ENCODE measurements around the gene RHBDL1. TPM values are rescaled to one million over a fixed set of nuclear protein-coding genes. Genes with fewer than 3 reads are reported as not detected.

Gene RHBDL1
- total and polyA plus RNA-seq, 2 experiments from 2014 or later: 8.4 to 10.1 TPM

DNA sequence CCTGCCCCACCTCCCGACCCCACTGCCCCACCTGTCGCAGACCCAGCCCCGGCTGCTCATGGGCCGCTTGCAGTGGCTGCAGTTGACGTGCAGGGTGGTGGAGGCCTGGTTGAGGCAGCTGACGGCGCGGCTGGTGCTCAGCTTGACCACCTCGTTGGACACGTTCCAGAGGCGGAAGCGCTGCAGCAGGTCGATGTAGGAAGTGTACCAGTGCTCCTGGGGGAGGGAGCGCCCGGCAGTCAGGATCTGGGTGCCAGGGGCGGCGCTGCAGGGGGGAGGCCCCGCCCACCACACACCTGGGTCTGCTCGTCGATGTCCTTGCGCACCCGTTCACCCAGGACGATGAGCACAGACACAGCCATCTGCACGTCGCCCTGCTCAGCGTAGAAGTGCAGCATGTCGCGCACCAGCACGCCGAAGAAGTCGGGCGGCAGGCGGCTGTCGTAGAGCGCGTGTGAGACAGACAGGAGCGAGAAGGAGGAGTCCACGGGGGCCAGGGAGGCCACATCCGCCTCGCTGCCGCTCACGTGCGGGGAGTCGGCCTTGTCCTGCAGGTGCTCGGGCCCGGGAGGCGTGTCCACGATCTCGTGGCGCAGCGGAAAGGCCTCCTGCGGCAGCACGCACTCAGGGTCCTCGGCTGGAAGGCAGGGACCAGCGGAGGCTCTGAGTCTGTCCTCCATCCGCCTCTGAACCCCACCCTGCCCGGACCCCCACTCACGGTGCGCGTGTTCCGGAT is 9.7 kb downstream of the RHBDL1 start:
- Mint-ChIP-seq H3K36me3 (ENCODE audit: low read depth) (peaks cover 34% of the 10 kb centered on the region), H3K4me1 (peaks cover 15% of the 10 kb centered on the region), H3K9me3 (no peaks in the 10 kb centered on the region; the same call in 2 of the 3 replicates), H3K4me3 (no peak overlapping the region), H3K27me3 (ENCODE audit: insufficient read depth, low read depth, poor library complexity) (peaks cover 20% of the 10 kb centered on the region), H3K27ac (no peak overlapping the region)
- ATAC-seq (no peak), DNase-seq (ENCODE audit: low spot score) (no peak)
- Histone ChIP-seq H3K4me2 (no peak overlapping the region), H3K27ac (ENCODE audit: low read depth) (no peak overlapping the region), H3F3A (replicated peaks; ENCODE audit: low read depth) (peaks cover 24% of the 10 kb centered on the region), H3K36me3 (ENCODE audit: insufficient read depth) (no peaks in the 10 kb centered on the region; the same call in 1 of the 2 replicates), H3K27me3 (ENCODE audit: insufficient read depth) (no peaks in the 10 kb centered on the region), H4K20me1 (replicated peaks; ENCODE audit: insufficient read depth) (peaks cover 14% of the 10 kb centered on the region; the same call in 1 of the 2 replicates), H3K4me3 (no peak overlapping the region), H3K79me2 (replicated peaks; ENCODE audit: insufficient read depth) (peaks cover 9% of the 10 kb centered on the region; the same call in 1 of the 2 replicates), H2AFZ (no peak overlapping the region), H3K9me2 (ENCODE audit: insufficient read depth) (no peaks in the 10 kb centered on the region), H3K4me1 (ENCODE audit: insufficient read depth) (peaks cover 5% of the 10 kb centered on the region; the same call in 1 of the 2 replicates)
- no peak for TF ChIP-seq POLR2AphosphoS5 (IDR thresholded peaks at IDR 0.05; ENCODE audit: low read depth)
- TF ChIP-seq, protein P1, sequence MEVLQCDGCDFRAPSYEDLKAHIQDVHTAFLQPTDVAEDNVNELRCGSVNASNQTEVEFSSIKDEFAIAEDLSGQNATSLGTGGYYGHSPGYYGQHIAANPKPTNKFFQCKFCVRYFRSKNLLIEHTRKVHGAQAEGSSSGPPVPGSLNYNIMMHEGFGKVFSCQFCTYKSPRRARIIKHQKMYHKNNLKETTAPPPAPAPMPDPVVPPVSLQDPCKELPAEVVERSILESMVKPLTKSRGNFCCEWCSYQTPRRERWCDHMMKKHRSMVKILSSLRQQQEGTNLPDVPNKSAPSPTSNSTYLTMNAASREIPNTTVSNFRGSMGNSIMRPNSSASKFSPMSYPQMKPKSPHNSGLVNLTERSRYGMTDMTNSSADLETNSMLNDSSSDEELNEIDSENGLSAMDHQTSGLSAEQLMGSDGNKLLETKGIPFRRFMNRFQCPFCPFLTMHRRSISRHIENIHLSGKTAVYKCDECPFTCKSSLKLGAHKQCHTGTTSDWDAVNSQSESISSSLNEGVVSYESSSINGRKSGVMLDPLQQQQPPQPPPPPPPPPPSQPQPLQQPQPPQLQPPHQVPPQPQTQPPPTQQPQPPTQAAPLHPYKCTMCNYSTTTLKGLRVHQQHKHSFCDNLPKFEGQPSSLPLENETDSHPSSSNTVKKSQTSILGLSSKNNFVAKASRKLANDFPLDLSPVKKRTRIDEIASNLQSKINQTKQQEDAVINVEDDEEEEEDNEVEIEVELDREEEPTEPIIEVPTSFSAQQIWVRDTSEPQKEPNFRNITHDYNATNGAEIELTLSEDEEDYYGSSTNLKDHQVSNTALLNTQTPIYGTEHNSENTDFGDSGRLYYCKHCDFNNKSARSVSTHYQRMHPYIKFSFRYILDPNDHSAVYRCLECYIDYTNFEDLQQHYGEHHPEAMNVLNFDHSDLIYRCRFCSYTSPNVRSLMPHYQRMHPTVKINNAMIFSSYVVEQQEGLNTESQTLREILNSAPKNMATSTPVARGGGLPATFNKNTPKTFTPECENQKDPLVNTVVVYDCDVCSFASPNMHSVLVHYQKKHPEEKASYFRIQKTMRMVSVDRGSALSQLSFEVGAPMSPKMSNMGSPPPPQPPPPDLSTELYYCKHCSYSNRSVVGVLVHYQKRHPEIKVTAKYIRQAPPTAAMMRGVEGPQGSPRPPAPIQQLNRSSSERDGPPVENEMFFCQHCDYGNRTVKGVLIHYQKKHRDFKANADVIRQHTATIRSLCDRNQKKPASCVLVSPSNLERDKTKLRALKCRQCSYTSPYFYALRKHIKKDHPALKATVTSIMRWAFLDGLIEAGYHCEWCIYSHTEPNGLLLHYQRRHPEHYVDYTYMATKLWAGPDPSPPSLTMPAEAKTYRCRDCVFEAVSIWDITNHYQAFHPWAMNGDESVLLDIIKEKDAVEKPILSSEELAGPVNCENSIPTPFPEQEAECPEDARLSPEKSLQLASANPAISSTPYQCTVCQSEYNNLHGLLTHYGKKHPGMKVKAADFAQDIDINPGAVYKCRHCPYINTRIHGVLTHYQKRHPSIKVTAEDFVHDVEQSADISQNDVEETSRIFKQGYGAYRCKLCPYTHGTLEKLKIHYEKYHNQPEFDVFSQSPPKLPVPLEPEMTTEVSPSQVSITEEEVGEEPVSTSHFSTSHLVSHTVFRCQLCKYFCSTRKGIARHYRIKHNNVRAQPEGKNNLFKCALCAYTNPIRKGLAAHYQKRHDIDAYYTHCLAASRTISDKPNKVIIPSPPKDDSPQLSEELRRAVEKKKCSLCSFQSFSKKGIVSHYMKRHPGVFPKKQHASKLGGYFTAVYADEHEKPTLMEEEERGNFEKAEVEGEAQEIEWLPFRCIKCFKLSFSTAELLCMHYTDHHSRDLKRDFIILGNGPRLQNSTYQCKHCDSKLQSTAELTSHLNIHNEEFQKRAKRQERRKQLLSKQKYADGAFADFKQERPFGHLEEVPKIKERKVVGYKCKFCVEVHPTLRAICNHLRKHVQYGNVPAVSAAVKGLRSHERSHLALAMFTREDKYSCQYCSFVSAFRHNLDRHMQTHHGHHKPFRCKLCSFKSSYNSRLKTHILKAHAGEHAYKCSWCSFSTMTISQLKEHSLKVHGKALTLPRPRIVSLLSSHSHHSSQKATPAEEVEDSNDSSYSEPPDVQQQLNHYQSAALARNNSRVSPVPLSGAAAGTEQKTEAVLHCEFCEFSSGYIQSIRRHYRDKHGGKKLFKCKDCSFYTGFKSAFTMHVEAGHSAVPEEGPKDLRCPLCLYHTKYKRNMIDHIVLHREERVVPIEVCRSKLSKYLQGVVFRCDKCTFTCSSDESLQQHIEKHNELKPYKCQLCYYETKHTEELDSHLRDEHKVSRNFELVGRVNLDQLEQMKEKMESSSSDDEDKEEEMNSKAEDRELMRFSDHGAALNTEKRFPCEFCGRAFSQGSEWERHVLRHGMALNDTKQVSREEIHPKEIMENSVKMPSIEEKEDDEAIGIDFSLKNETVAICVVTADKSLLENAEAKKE (CRISPR knock-in tag; IDR thresholded peaks at IDR 0.05): no peak
- TF ChIP-seq EZH2phosphoT487 (IDR thresholded peaks at IDR 0.05; ENCODE audit: unreplicated experiment): no peak
- no peak for TF ChIP-seq CREB1 (CRISPR knock-in tag; IDR thresholded peaks at IDR 0.05; ENCODE audit: low read depth)
- TF ChIP-seq NANOG (IDR thresholded peaks at IDR 0.05; ENCODE audit: borderline replicate concordance): no peak
- no peak for TF ChIP-seq ZNF114 (CRISPR knock-in tag; IDR thresholded peaks at IDR 0.05)
- TF ChIP-seq, protein P2, sequence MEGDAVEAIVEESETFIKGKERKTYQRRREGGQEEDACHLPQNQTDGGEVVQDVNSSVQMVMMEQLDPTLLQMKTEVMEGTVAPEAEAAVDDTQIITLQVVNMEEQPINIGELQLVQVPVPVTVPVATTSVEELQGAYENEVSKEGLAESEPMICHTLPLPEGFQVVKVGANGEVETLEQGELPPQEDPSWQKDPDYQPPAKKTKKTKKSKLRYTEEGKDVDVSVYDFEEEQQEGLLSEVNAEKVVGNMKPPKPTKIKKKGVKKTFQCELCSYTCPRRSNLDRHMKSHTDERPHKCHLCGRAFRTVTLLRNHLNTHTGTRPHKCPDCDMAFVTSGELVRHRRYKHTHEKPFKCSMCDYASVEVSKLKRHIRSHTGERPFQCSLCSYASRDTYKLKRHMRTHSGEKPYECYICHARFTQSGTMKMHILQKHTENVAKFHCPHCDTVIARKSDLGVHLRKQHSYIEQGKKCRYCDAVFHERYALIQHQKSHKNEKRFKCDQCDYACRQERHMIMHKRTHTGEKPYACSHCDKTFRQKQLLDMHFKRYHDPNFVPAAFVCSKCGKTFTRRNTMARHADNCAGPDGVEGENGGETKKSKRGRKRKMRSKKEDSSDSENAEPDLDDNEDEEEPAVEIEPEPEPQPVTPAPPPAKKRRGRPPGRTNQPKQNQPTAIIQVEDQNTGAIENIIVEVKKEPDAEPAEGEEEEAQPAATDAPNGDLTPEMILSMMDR (conservative IDR thresholded peaks at IDR 0.05; ENCODE audit: low read depth in 2 of 2): no peak
